A549 treated with AZD2906 at 1 μM for 4 hours (cell line): ENCODE data around the gene ISL2. TPM values are rescaled to one million over a fixed set of nuclear protein-coding genes. Genes with fewer than 3 reads are reported as not detected.

Source experiments
- total RNA-seq: library from RNA; stranded (reverse); fragments of 200-300 nt; extraction: Qiagen RNA extraction; gene quantifications from 5 replicates; pipeline ENCODE4 v1.2.3, GENCODE V29; 2022

ISL2 gene
- total RNA-seq, result 2.7 to 4.5 TPM (median 3.9 TPM) in 5 replicates

DNA sequence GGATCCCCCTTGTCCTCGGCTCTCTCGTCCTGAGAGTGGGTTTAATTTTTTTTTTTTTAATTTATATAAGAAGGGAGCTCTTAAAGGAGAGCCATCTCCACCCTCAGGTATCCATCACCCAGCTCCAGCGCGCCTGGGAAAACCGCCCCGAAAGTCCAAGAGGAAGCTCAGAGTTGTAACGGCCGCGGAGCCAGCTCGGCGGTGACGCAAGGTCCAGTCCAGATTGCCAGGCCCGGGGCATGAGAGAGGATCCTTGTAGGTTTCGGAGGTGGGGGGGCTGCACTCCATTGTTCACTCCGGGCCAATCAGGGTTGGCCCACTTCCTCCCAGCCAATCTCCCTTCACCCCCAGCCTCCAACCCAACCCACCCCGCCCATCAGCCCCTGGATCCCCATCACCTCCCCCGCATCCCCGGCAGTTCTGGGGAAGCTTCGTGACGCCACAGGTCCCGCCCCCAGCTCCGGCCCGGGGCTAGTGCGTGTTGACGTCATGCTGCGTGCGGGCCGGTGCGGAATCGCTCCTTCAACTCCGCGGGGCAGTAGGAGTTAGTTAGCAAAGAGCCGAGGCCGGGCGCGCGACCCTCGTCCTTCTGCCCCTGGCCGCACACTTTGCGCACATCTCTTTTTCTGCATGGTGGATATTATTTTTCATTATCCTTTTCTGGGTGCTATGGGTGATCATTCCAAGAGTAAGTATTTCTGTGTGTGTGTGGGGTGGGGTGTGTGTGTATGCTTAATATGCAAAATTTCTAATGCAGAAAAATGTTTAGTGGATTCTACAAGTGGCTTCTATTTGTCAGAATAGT, at the start of gene ISL2:
Gene ISL2, plus strand, starts transcription at position 520 of the 805 bp plus-strand sequence. Its CDS starts 111 bp downstream, at position 631.

DNA sequence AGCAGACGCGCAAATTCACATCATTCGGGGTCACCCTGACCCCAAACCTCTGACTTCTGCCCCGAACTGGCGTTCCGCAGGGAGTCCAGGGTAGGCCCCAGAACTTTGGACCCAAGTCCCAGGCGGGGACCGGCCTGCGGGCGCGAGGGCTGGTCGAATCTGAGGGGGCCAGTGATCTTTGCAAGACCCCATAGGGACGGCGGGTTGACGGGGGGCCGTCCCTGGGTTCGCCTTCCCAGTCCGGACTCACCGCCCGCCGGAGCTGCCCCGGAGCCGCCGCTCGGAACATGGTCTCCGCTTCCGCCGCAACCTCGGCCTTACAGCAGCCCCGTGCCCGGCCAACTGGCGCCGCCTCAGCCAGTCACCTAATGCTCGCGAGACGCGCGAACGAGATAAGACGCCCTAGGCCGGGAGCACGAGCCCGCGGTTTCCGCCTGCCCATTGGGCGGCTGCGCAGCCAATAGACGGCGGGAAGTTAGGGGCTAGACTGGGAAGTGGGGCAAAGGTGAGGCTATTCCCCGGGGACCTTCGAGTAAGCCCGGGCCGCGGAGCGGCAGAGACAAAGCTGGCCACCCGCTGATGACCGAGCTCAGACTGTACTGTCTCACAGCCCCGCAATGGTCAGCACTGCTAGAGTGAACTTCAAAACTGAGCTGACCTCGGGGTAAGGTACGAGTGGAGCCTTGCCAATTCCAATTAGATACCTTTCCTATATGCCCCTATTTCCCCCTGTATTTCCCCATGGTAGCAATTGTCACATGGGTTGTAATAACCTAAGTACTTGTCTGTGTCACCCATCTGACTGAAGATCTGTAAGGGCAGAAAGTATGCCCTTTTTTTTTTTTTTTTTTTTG, 25.2 kb upstream of the ISL2 start, which contains the start of gene ETFA:
Gene ETFA, minus strand, starts transcription at position 370 of the 854 bp plus-strand sequence. Its CDS starts 81 bp downstream, at position 289.

Other genes starting within 250 kb of the ISL2 start
- gene ETFA, start 25.3 kb upstream of the ISL2 start, total RNA-seq, result 229 to 259 TPM (median 253 TPM) in 5 replicates